Stimulated activated CD4-positive, alpha-beta T cell treated with anti-CD3 and anti-CD28 coated beads, Interleukin-15, amount 100 ng/mL, for 24 hours (primary cell): Measurements from ENCODE around the gene SLCO4C1.

Experiments used
- DNase-seq: peaks from one replicate; pipeline ENCODE4 v3.0.0-alpha.2; 2020

SLCO4C1 gene

DNA sequence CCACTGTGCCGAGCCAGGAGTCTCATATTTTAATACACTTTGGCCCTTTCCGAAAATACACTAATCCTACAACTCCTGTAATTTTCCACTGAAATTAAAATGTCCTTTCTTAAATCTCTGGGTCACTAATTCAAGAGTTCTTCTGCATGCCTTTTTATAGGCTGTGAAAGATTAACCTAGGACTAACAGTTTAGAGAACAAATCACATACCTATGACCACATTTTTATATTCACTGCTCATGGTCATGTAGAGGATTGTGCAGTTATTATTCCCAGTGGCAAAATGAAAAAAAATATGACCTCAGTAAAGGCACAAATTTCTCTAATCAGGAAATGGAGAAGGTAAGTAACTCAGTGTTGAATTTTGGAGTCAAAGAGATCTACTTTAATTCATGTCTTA, 33.4 kb downstream of the SLCO4C1 start:
- DNase-seq, result no peak

DNA sequence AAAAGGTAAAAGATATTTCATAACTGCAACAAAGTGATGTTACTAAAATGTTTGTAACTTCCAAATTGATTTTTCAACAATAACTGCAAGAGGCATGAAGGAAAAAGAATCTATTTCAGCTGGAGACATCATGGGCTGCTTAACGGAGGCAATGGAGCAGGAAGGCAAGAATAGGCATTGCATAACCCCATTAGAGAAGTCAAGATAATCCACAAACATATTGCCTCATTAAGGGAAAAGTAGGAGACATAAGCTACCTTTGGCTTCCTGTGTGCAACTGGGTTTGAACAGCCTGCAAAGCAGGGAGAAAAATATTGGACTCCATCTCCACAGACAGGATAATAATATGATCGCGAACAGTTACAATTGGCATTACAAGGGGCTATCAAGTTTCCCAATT, 46.7 kb downstream of the SLCO4C1 start:
- no peak for DNase-seq

DNA sequence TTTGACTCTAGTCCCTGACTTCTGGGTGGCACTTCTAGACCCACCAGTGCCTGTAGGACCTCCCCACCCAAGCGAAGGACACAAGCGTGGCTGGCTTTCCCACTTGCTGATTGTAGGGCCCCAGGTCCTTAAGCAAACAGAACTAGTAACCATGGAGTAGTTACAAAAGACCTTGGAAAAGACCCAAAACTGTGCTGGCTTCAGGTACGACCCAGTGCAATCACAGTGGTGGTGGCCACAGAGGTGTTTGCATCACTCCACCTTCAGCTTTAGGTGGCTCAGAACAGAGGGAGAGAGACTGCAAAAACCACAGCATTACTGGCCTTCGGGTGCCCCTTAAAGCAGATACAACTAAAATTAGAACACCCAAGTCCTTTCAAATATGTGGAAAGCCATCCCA, 52.9 kb downstream of the SLCO4C1 start:
- DNase-seq, result no peak

DNA sequence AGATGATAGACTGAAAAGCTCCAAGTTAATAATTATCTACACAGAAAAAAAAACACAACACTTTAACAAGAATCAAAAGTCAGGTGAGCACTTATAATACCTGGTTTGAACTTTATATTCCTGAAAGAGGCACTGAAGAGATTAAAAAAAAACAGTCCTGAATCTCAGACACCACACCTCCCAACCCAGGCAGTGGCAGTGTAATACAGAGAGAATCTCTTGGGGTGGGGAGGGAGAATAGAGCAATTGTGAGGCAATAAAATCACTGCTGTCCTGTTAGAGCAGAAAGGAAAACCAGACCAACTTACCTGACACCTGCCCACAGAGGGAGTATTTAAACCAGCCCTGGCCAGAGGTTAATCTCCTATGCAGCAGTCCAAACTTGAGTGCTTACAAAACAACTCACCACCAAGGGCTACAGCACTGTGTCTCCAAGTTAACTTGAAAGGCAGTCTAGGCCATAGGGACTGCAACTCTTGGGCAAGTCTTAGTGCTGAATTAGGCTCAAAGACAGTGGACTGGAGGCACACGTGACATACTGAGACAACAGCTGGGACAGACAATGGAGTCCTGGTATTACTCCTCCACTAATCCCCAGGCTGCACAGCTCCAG, 54.2 kb downstream of the SLCO4C1 start:
- no peak for DNase-seq

DNA sequence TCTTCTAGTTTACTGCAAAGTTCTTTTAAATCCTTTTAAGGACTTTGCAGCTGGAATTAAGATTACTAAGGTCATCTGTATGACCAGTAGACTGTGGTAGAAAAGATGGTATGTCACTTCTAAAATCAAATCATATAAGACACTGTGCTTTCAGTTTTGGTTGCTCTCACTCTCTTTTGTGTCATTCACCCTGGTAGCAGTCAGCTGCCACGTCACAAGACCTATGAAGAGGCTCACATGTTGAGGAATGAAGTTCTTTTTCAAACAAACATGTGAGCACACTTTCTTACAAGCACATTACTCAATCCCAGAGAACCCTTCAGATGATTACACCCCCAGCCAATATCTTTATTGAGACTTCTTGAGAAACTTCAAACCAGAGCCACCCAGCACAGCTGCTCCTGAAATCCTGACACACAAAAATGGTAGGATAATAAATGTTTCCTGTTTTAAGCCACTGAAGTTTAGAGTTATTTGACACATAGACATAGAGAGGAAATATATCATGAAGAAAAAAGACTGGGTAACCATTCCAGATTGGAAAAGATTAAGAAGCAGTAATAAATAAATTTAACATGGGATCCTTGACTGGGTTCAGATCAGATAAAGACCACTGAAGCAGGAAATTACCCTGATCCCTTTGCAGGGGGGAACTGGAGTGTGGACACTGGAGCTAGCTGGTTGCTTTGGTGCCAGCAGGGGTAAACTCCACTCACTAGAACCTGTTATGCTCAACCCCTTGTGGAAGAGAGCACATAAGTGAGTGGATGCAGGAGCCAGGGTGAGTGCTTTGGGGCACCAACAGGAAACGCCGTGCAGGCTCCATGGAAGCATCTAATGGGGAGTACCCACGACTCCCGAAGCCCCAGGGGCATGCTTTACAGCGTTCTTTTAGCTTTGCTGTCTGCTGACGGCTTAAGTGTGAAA, 64.1 kb downstream of the SLCO4C1 start:
- no peak for DNase-seq

DNA sequence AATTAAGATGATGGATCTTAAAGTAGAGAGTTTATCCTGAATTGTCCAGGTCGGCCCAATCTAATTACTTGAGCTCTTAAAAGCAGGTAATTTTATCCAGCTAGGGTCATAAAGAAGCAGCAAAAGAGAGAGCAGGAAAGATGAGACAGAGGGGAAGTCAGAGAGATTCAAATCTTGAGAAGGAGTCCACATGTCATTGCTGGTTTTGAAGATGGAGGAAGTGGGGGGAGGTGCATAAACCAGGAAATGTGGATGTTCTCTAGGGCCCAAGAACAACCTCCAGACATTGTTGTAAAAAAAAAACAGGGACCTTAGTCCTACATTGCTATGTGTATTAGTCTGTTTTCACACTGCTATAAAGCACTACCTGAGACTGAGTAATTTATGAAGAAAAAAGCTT, 66.4 kb downstream of the SLCO4C1 start:
- DNase-seq, result no peak

DNA sequence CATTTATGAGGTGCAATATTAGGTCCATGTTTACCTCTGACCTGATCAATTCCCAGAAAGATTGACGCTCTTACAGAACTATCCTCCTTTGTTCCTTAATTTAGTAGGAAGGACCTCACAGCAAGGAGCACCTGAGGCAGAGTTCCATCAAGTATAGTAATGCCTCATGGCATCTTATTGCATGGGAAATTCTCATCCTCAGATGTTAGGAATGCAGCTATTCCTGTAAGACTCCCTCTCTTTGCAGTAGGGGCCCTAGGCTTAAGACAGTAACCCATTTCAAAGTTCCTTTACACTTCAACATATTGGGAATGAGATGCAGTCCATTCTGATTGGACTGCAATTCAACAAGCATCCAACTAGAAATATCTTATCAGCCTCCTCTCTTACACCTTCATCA, 69.8 kb downstream of the SLCO4C1 start:
- DNase-seq, result no peak

DNA sequence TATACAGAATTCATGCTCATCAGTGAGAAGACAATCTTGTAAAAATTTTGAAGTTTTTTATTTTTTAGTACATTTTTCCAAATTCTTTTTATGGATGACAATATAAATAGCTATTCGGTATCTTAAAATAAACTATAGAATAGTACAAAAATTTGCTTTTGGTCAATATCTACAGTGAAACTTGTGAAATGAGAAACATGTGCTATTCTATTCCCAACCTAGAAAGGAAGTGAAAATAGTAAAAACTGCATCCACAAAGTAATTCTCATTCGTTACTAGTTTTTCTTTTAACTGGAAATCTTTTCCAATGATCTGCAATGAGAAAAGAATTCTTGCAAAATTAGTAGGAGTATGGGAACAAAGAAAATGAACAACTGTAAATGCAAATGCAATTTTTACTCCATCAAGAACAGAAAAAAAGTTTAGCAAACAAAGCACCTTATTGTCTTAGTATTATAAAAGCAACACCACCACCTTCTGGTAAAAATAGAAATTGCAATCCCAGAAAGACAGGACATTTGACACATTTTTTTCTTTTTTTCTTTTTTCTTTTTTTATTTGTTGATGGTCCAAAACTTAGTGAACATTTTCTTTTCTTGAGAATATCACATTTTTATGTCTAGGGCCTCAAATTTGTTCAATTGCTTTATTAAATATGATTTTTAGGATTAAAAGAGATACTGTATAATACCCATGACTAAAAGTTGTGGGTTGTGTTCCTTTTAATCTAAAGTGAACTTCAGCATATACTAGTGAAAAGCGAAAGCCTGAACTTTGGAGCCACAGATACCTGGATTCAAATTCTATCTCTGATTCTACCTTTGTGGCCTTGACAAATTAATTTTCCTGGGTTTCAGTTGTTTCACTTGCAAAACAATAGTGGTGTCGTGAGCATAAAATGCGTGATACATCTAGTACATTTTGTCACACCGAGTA, 72.3 kb downstream of the SLCO4C1 start:
- DNase-seq, result no peak

DNA sequence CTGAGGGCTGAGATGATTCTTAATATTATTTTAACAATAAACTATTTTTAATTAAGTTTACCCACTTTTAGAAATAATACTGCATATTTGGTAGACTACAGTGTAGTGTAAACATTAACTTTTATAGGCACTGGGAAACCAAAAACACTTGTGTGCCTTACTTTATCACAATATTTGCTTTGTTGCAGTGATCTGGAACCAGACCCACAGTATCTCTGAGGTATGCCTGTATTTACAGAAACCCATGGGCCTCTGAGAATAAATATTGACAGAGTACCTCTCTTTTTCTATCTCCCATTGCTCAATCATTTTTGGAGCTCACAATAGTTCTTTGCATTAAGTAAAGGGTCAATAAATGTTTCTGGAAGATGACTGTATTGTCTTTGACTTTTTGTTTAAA, 73.3 kb downstream of the SLCO4C1 start:
- no peak for DNase-seq

DNA sequence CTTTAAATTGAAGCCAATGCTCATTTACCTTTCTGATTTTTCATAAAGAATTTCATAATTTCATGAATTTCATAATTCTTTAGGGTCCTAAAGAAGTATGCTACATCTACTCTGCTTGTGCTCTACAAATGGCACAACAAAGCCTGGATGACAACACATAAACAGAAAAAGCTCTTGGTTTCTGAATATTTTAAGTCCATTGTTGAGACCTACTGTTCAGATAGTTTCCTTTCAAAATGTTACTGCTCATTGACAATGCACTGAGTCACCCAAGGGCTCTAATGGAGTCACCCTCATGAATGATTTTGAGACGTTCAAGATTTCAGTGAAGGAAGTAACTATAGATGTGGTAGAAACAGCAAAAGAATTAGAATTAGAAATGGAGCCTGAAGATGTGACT, 74.1 kb downstream of the SLCO4C1 start:
- no peak for DNase-seq

DNA sequence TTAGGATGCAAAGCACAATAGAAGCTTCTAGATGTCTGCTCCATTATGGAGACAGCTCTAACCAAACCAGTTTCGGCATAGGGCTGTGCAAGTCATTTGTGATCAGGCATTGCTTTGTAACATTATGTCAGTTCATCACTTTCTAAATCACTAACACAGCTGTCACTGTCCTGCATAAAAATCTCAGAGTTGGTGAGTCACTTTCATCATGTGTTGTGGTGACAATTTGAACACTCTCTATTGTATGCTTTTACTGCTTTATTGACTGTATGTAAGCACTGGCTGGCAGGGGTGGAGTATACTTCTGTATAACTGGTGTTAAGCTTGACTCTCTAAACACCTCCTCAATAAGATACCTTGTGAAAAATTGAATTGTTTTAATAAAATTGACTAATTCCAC, 77.9 kb downstream of the SLCO4C1 start:
- no peak for DNase-seq

DNA sequence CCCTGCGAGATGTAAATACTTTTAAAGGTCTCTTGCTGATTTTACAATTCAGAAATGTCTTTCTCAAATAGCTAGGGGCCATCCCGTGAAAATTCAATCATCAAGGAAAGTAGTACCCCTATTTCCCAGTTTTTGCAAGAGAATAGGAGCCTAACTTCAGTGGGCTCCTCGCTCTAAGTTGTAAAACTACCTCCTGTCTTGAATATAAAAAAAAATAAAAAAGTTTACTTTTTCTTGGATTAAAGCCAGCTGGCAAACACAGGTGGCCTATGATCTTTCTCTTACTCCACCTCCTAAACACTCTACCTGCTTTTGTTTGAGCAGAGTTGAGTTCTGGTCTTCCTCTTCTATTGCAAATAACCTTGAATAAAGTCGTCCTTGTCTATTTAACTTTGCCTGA, 79.4 kb downstream of the SLCO4C1 start:
- no peak for DNase-seq

DNA sequence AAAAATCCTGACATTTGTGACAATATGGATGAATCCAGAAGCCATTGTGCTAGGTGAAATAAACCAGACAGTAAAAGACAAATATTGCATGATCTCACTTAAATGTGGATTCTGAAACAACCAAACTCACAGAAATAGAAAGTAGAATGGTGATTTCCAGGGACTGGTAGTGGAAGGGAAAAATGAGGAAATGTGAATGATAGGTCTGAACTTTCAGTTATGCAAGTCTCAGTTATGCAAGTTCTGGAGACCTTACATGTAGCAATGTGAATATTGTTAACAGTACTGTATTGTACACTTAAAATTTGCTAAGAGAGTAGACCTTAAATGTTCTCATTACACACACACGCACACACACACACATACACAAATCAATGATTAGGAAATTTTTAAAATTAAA, 84.9 kb downstream of the SLCO4C1 start:
- no peak for DNase-seq

DNA sequence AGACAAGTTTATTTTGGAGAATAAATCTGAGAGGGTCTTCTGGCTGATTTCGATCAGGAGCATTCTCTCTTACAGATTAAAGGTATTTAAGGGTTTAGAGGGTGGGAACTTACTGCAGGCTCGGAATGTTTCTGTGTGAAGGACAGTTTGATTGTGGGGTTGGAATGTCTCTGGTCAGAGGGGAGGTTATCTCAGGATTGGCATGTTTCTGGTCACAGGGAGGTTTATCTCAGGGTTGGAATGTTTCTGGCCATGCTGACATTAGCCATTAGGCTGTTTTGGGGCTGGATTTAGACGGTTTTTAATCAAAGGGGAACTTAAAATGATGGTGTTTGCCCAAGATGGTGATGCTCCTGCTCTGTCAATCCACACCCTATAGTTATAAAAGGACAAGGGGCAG, 95.2 kb downstream of the SLCO4C1 start:
- no peak for DNase-seq

DNA sequence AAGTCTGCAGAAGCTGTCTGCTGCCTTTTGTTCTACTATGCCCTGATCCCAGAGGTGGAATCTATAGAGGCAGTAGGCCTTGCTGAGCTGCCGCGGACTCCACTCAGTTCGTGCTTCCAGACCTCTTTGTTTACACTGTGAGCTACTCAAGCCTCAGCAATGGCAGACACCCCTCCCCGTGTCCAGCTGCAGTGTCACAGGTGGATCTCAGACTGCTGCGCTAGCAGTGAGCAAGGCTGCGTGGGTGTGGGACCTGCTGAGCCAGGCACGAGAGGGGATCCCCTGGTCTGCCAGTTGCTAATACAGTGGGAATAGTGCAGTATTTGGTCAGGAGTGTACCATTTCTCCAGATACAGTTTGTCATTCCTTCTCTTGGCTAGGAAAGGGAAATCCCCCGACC, 99.6 kb downstream of the SLCO4C1 start:
- no peak for DNase-seq
